Astrocyte (in vitro differentiated cells and primary cell): ENCODE measurements around the gene PPP3CA. TPM values are rescaled to one million over a fixed set of nuclear protein-coding genes. Genes with fewer than 3 reads are reported as not detected.

ENCODE experiments used
- DNase-seq: peaks from one replicate; pipeline ENCODE4 v3.0.0-alpha.2; 2010; ENCODE audit warnings: low read depth
- FAIRE-seq: peaks from 2 replicates; lab custom pipeline; 2011; peaks lifted over from hg19 to GRCh38; lab: Jason Lieb, UNC
- H2AFZ ChIP-seq: 2 replicates; pipeline ENCODE4 v1.6.0; 2012; ENCODE audit warnings: low read depth, low read length, inconsistent platforms
- H3K27ac ChIP-seq: 2 replicates; pipeline ENCODE4 v1.5.1; 2011; ENCODE audit warnings: low read depth, low read length, inconsistent platforms
- H3K27me3 ChIP-seq: 2 replicates; pipeline ENCODE4 v1.6.0; 2011; ENCODE audit warnings: low read length, inconsistent platforms; ENCODE audit not compliant: insufficient read depth
- H3K36me3 ChIP-seq: 2 replicates; pipeline ENCODE4 v1.5.1; 2011; ENCODE audit warnings: low read length, inconsistent platforms; ENCODE audit not compliant: insufficient read depth
- H3K4me1 ChIP-seq: 2 replicates; pipeline ENCODE4 v1.5.1; 2011; ENCODE audit warnings: low read length, inconsistent platforms; ENCODE audit not compliant: insufficient read depth
- H3K4me2 ChIP-seq: 2 replicates; pipeline ENCODE4 v1.6.0; 2012; ENCODE audit warnings: low read length, inconsistent platforms
- H3K4me3 ChIP-seq: 2 replicates; pipeline ENCODE4 v1.5.1; 2011; ENCODE audit warnings: low read depth, mild to moderate bottlenecking, low read length, inconsistent platforms; ENCODE audit not compliant: insufficient read depth
- H3K79me2 ChIP-seq: 2 replicates; pipeline ENCODE4 v1.6.0; 2012; ENCODE audit warnings: mild to moderate bottlenecking, low read length, inconsistent platforms; ENCODE audit not compliant: insufficient read depth
- H3K9ac ChIP-seq: 2 replicates; pipeline ENCODE4 v1.6.0; 2012; ENCODE audit warnings: mild to moderate bottlenecking, low read length, inconsistent platforms
- H3K9me3 ChIP-seq: 2 replicates; pipeline ENCODE4 v1.5.1; 2012; ENCODE audit warnings: low read depth, mild to moderate bottlenecking, low read length, inconsistent platforms; ENCODE audit not compliant: insufficient read depth
- H4K20me1 ChIP-seq: 2 replicates; pipeline ENCODE4 v1.6.0; 2012; ENCODE audit warnings: low read length, inconsistent platforms; ENCODE audit not compliant: insufficient read depth
- H3K27ac Mint-ChIP-seq: one replicate; pipeline ENCODE4 v1.8.0; 2021; ENCODE audit warnings: mild to moderate bottlenecking, mixed read lengths; ENCODE audit not compliant: unreplicated experiment
- H3K27me3 Mint-ChIP-seq: one replicate; pipeline ENCODE4 v1.8.0; 2021; ENCODE audit warnings: low read depth, mixed read lengths; ENCODE audit not compliant: unreplicated experiment
- H3K36me3 Mint-ChIP-seq: one replicate; pipeline ENCODE4 v1.8.0; 2021; ENCODE audit warnings: low read depth, mixed read lengths; ENCODE audit not compliant: unreplicated experiment
- H3K4me1 Mint-ChIP-seq: one replicate; pipeline ENCODE4 v1.8.0; 2021; ENCODE audit warnings: low read depth, mixed read lengths; ENCODE audit not compliant: unreplicated experiment
- H3K4me3 Mint-ChIP-seq: one replicate; pipeline ENCODE4 v1.8.0; 2021; ENCODE audit warnings: mild to moderate bottlenecking, moderate library complexity, mixed read lengths; ENCODE audit not compliant: unreplicated experiment
- H3K9me3 Mint-ChIP-seq: one replicate; pipeline ENCODE4 v1.8.0; 2021; ENCODE audit warnings: mild to moderate bottlenecking, mixed read lengths; ENCODE audit not compliant: unreplicated experiment
- EZH2 ChIP-seq: IDR thresholded peaks from 2 replicates; pipeline ENCODE4 v1.6.1; 2012; ENCODE audit warnings: mild to moderate bottlenecking, low read length, inconsistent platforms; ENCODE audit not compliant: insufficient read depth
- total RNA-seq: library from RNA; stranded (reverse); gene quantifications from 2 replicates; pipeline ENCODE4 v1.2.1, GENCODE V29; 2021
- TF ChIP-seq, protein P1 (sequence below): IDR thresholded peaks from 2 replicates; pipeline ENCODE4 v1.5.1; 2011; ENCODE audit warnings: low read depth, mild to moderate bottlenecking, inconsistent platforms, low read length, moderate library complexity; ENCODE audit not compliant: insufficient read depth

The PPP3CA gene
- total RNA-seq, 1 donor from 2014 or later = 101 TPM

DNA sequence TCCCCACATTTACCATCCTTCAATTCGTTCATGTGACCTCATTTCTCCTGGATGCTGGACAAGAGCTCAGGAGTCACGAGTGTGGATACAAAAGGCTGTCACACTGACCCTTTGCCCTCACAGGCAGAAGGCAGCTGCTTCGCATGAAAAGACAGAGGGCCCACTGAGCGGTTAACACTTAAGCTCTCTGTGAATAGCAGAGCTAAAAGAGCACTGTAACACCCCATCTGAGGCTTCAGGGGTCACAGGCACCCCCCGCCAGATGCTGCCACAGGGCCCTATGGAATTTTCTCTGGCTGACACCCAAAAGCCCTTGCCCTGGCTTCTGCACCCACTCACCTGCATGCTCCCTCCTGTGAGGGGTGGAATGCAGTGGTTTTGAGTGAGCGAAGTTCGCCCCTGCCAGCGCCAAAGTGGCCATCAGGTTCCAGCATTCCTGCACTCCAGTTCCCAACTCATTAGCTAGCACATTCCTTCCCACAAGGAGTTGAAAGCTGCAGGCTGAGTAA, 360.9 kb downstream of the PPP3CA start:
- Mint-ChIP-seq H3K36me3 (no peaks in the 10 kb centered on the region), H3K4me3 (peak overlapping the region; percentile 8), H3K9me3 (no peaks in the 10 kb centered on the region), H3K4me1 (peaks cover 36% of the 10 kb centered on the region), H3K27me3 (no peaks in the 10 kb centered on the region), H3K27ac (peak overlapping the region; percentile 50)
- peak overlapping the region; percentile 70 for H3K4me2 ChIP-seq
- DNase-seq (peak; percentile 91), FAIRE-seq (no peak)
- no peaks in the 10 kb centered on the region for H3K9me3 ChIP-seq
- no peaks in the 10 kb centered on the region for H4K20me1 ChIP-seq
- TF ChIP-seq, protein P1, sequence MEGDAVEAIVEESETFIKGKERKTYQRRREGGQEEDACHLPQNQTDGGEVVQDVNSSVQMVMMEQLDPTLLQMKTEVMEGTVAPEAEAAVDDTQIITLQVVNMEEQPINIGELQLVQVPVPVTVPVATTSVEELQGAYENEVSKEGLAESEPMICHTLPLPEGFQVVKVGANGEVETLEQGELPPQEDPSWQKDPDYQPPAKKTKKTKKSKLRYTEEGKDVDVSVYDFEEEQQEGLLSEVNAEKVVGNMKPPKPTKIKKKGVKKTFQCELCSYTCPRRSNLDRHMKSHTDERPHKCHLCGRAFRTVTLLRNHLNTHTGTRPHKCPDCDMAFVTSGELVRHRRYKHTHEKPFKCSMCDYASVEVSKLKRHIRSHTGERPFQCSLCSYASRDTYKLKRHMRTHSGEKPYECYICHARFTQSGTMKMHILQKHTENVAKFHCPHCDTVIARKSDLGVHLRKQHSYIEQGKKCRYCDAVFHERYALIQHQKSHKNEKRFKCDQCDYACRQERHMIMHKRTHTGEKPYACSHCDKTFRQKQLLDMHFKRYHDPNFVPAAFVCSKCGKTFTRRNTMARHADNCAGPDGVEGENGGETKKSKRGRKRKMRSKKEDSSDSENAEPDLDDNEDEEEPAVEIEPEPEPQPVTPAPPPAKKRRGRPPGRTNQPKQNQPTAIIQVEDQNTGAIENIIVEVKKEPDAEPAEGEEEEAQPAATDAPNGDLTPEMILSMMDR = no peak
- no peak for TF ChIP-seq EZH2
- peak overlapping the region; percentile 71 for H3K9ac ChIP-seq
- no peaks in the 10 kb centered on the region for H3K36me3 ChIP-seq
- H3K4me1 ChIP-seq = peaks cover 35% of the 10 kb centered on the region
- no peaks in the 10 kb centered on the region for H3K27me3 ChIP-seq
- peak overlapping the region; percentile 42 for H2AFZ ChIP-seq
- no peaks in the 10 kb centered on the region for H3K79me2 ChIP-seq
- peak overlapping the region; percentile 94 for H3K27ac ChIP-seq
- no peak overlapping the region for H3K4me3 ChIP-seq

DNA sequence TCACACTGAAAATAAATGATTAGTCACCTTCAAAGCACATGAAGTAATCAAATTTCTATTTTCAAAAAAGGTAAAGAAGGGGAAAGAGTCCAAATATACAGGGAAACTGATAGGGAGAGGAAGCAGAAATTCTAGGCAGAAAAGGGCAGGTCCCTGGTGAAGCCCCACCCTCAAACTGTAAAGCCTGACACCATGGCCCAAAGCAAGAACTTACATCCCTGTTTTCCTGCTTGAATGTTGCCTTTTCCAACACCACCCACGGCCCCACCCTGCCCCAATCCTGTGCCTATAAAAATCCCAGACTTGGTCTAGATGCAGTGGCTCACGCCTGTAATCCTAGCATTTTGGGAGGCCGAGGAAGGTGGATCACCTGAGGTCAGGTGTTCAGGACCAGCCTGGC, 361.8 kb downstream of the PPP3CA start:
- Mint-ChIP-seq H3K27ac (no peak overlapping the region), H3K9me3 (no peaks in the 10 kb centered on the region), H3K36me3 (no peaks in the 10 kb centered on the region), H3K27me3 (no peaks in the 10 kb centered on the region), H3K4me1 (peaks cover 32% of the 10 kb centered on the region), H3K4me3 (no peak overlapping the region)
- peak overlapping the region; percentile 94 for H3K27ac ChIP-seq
- DNase-seq (no peak), FAIRE-seq (no peak)
- no peaks in the 10 kb centered on the region for H4K20me1 ChIP-seq
- no peaks in the 10 kb centered on the region for H3K79me2 ChIP-seq
- H3K36me3 ChIP-seq = no peaks in the 10 kb centered on the region
- peaks cover 30% of the 10 kb centered on the region for H3K4me1 ChIP-seq
- H3K9me3 ChIP-seq = no peaks in the 10 kb centered on the region
- H2AFZ ChIP-seq = no peak overlapping the region
- no peak overlapping the region for H3K4me3 ChIP-seq
- TF ChIP-seq EZH2 = no peak
- TF ChIP-seq, protein P1 = no peak
- H3K27me3 ChIP-seq = no peaks in the 10 kb centered on the region
- peak overlapping the region; percentile 71 for H3K9ac ChIP-seq
- peak overlapping the region; percentile 70 for H3K4me2 ChIP-seq

DNA sequence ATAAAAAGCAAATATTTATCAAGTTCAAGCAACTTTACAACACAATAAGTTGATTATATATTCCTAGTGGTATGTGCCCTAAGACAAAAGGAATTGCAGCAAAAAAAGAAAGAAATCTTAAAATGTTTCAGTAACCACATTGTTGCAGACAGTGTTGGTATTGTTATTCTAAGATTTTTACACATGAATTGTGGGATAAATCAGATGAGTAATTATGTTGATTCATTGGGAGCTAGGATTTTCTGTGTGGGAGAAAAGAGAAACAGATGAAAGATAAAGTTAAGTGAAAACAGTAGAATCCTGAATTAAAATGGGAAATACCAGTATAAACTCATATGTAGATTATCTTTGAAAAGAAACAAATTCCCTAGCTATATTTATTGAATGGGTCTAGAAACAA, 362.4 kb downstream of the PPP3CA start:
- Histone ChIP-seq H4K20me1 (no peaks in the 10 kb centered on the region), H2AFZ (no peak overlapping the region), H3K36me3 (no peaks in the 10 kb centered on the region), H3K9me3 (no peaks in the 10 kb centered on the region), H3K4me2 (peak overlapping the region; percentile 70), H3K27ac (peak overlapping the region; percentile 94), H3K79me2 (no peaks in the 10 kb centered on the region), H3K9ac (peak overlapping the region; percentile 71), H3K4me3 (no peak overlapping the region), H3K4me1 (peaks cover 29% of the 10 kb centered on the region), H3K27me3 (no peaks in the 10 kb centered on the region)
- H3K27me3 Mint-ChIP-seq = no peaks in the 10 kb centered on the region
- FAIRE-seq (peak; percentile 97), DNase-seq (peak; percentile 93)
- TF ChIP-seq, protein P1 = no peak
- TF ChIP-seq EZH2 = no peak
- H3K36me3 Mint-ChIP-seq = no peaks in the 10 kb centered on the region
- H3K27ac Mint-ChIP-seq = peak overlapping the region; percentile 31
- H3K4me1 Mint-ChIP-seq = peaks cover 32% of the 10 kb centered on the region
- H3K9me3 Mint-ChIP-seq = no peaks in the 10 kb centered on the region
- H3K4me3 Mint-ChIP-seq = no peak overlapping the region
